SU-DHL-6 (cell line): ENCODE data around the gene COX15.

ENCODE experiments used
- CTCF ChIP-seq: fragments of 200-600 bp; sonication (generic); IDR thresholded peaks from one replicate; pipeline ENCODE4 v1.5.1; 2017; ENCODE audit warnings: antibody characterized with exemption, mild to moderate bottlenecking, low read length, moderate library complexity; ENCODE audit not compliant: insufficient read depth, poor library complexity, severe bottlenecking
- EZH2phosphoT487 ChIP-seq: fragments of 200-600 bp; sonication (generic), shearing (Covaris generic); conservative IDR thresholded peaks from 2 replicates; pipeline ENCODE4 v1.6.1; 2018; ENCODE audit warnings: mild to moderate bottlenecking, antibody characterized with exemption, low read length, moderate library complexity, mixed read lengths

- TF ChIP-seq CTCF, result no peak
- TF ChIP-seq EZH2phosphoT487, result no peak
These were observed 1.9 kb downstream of the COX15 start for GRCh38 chr10:99730026-99730425.
